HG03442 (cell line): ENCODE data around the gene LENEP.

Experiments
- ATAC-seq: cut with Tn5 transposase; IDR thresholded peaks from one replicate; pipeline ENCODE4 v1.9.1; 2021; ENCODE audit warnings: mild to moderate bottlenecking, moderate library complexity; ENCODE audit not compliant: unreplicated experiment

Gene LENEP

DNA sequence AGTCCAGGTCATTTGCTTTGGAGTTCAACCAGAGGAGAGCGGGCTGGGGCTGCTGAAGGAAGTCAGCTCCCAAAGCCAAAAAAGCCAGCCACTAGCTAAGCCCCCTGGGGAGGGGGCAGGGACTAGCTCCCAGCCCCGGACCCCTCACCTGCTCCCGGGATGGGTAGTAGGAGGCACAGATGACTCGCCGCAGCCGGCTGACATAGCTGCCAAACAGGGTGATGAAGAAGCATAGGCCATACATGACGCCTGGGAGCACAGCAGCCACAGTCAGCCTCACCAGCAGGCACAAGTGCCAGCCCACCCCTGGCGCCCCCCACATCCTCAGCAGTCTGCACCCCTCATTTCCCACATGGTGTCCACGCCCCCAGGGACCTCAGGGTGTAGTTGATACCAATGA, 32.8 kb downstream of the LENEP start:
- ATAC-seq, result no peak

GRCh38 chr1:155026588-155026987, 33.2 kb downstream of the LENEP start:
- ATAC-seq, result no peak

DNA sequence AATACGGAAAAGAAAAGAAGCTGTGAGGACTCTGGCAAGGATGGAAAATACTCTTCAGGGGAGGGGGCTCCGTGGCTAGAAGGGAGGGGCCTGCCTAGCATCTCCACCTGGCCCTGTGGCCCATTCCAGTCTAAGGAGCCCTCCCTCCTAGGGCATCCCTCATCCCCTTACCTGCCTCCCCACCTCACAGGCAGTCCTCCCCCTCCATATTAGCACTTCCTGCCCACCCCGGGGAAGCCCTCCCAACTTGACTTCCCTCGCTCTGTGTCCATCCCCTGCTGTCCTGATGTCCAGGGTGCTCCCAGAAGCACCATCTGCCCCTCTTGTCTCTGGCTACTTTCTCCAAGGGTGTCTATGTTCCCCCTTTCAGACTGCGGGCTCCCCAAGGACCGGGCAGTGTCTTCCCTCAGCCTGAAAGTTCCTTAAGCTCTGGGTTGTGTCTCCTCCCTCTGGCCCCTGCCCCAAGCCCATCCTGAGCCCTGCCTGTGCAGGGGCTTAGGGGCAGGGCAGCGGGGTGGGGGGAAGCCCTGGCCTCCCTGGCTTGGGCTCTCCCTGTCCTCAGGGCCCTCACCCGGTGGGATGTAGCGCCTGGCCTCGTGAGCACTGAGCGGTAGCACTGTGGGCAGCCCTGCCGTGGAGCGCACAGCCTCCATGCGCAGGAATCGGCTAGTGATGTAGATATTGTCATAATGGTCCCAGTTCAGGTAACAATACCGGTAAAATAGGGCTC, 36.3 kb downstream of the LENEP start:
- no peak for ATAC-seq

DNA sequence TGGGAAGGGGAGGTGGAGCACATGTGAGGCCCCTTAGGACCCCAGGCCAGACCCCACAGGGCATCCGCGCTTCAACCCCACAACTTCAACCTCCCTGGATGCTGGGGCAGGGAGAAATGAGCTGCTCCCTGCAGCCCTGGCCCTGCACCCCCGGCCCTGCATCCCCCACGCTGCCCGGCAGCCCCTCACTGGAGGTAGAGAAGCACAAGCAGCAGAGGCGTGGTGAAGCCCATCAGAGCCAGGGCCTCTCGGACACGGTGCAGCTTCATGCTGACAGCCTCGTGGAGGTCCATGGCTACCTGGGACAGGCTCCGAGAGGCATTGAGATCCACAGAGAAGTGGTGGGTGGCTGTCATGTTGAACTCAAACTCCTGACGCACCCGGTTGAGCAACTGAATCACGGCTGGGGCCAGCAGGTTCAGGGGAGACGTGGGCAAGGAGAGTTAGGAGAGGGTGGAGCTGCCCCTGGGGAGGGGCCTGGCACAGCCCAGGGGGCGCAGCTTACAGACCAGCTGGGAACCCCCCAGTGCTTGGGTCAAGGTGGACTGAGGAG, 36.9 kb downstream of the LENEP start:
- no peak for ATAC-seq

DNA sequence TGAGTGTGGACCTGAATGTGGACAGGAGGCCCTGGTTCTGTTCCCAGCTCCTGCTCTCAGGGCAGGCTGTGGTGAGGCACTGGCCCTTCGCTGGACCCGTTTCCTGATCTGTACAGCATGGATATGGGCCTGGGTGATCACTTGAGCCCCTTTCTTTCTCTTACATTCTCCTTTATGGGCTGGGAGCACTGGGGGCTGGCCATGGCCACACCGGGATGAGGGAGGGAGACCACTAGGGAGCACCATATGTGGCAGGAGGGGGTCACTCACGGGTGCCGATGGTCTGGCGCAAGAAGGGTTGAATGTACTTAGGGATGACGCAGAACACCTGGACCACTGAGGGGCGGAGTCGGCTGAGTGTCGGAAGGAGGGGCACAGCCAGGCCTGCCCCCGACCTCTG, 37.5 kb downstream of the LENEP start:
- no peak for ATAC-seq

DNA sequence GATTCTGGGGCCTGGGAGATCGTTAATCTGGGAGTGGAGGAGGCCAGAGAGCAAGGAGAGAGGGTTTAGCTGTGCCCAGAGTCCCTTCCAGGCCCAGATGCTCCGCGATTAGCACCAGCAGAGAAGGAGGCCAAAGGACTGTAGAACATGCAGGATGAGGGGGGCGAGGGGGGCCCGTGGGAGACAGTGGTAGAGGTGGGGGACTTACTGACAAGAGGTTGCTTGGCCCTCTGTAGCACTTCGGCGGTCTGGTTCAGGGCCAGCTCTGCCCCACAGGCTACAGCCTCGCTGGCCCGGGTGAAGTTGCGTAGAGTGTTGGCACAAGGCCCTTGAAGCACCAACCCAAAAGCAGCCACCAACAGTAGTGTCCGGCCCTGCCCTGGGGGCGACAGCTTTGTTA, 39.5 kb downstream of the LENEP start:
- ATAC-seq, result no peak

- no peak for ATAC-seq
Measured at GRCh38 chr1:155033524-155033923, 40.1 kb downstream of the LENEP start, which contains the start of the genes DCST1 and DCST2. Gene DCST1 (plus strand): TSS chr1:155033824. CDS start chr1:155034037, 213 bp downstream. Gene DCST2 (minus strand): TSS chr1:155033781. CDS start chr1:155033701, 80 bp downstream.

DNA sequence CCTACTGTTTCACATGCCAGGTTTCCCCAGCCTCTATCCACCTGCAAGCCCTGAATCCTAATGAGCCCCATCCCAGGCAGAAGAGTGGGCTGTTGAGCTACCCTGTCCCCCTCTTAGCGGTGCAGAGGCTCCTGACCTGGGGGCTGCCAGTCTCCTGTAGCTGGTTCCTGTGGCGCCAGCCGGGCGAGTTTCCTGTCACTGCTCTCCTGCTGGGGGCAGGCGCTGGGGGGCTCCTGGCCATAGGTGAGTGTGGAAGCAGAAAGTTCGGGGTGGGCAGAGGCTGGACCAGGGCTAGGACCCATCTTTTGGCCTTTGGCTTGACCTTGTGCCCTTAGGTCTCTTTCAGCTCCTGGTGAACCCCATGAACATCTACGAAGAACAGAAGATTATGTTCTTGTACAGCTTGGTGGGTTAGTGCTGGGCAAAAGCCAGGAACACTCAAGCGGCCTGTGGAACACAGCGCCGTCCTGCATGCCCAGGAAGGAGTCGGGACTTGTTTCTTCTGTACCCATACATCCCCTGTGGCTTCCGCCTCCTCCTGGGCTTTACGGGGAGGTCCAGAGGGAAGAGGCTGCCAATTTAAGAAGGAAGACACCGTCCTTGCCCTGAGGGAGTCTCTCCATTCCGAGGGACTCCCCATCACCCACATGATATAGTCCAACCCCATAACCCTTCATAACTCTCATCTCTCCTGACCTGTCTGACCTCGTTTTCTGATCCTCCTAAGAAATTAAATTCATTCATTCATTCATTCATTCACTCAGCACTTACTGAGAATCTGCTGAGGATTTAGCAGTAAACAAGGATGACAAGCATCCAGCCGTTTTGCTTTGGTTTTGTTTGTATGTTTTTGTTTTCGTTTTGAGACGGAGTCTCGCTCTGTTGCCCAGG, 41.2 kb downstream of the LENEP start:
- ATAC-seq, result no peak

DNA sequence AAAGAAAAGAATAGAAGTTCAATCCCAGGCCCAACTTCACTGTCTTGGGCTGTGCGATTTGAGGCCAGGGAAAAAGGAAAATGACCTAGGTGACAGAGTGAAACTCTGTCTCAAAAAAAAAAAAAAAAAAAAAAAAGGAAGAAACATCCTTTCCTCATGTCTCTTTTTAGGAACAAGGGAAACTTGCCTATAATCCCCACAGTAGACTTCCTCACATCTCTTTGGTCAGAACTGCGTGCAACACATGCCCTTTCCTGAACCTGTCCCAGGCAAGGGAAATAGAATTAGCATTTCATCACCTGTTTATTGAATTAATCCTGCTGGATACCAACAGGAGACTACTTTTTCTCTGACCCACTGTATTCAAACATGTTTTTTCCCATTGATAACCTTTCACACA, 42.5 kb downstream of the LENEP start:
- ATAC-seq, result no peak

DNA sequence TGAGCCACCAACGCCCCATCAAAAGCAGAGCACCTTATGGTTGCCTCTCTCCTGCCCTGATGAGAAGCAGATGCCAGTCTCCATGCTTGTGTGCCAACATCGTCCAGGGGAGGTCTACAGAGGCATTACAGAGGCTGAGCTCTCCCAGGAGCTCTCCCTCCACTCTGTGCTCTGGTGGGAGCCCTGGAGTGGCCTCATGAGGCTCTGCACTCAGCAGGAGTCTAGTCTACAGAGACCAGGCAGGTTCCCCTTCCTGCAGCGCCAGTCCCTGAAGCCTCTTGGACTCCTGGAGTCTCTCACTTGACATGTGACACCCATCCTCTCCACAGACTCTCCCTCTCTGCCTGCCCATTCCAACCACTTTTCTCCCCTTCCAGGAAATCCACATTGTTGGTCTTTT, 43.7 kb downstream of the LENEP start:
- no peak for ATAC-seq

- ATAC-seq, result no peak
Measured at GRCh38 chr1:155037851-155038441, 44.6 kb downstream of the LENEP start.

DNA sequence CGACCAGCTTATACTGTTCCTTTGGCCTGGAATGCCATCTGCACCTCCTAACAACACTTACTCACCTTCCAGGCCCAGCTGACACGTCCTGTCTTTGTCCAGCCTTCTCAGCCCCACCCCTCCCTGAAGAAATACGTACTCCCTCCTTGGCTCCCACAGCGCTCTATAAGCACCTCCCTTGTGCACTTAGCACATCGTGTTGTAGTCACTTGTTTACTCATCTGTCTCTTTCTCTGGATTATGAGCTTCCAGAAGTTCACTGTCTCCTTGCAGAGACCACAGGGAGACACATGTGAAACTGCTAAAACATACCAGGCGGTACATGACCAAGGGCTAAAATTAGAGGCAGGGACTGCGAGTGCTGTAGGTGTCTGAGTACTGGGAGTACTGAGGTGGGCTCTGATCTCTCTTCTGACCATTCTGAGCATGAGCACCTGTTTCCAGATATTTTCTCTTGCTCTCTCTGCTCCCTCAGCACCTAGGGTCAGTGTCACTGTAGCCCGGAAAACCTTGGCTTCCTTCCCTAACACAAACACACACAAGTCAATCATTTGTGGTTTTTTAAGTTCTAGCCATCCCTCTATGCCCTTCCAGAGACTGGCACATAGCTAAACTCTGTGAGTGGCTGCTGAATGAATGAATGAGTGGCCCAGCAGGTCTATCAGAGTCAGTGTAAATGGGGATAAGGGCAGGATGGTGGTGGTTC, 45.4 kb downstream of the LENEP start:
- no peak for ATAC-seq

GRCh38 chr1:155039308-155039669, 45.9 kb downstream of the LENEP start:
- no peak for ATAC-seq

- no peak for ATAC-seq
Measured at GRCh38 chr1:155040358-155041093, 47.1 kb downstream of the LENEP start.

DNA sequence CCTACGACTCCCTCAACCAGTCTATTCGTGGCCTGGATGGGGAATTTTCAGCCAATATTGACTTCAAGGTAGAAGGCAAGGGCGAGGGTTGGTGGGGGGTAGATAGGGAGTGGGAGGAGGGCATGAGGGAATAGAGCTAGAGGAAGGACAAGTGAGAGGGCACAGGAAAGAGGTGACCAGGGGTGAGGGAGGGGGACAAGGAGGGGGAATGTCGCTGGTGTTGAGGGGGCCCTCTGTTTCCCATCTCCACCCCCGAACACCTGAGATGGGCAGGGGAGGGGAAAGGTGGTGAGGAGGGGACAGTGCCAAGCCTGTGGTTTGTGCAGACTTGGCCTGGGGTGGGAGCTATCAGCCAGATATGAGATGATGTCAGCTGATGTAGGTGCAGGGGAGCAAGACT, 49.4 kb downstream of the LENEP start:
- ATAC-seq, result no peak

DNA sequence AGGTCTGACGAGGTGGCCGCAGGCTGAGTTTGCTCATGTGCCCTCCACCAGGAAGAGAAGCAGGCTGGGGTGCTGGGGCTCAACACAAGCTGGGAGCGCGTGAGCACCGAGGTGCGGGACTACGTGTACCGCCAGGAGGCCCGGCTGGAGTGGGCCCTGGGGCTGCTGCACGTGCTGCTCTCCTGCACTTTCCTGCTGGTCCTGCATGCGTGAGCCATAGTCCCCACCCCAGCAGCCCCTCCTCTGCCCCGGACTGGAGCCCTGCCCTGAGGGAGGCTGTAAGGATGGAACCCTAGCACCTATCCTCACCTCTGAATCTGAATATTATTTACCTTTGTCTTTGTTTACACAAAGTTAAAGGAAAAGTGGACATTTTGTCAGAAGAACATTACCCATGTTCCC, 49.9 kb downstream of the LENEP start:
- no peak for ATAC-seq

DNA sequence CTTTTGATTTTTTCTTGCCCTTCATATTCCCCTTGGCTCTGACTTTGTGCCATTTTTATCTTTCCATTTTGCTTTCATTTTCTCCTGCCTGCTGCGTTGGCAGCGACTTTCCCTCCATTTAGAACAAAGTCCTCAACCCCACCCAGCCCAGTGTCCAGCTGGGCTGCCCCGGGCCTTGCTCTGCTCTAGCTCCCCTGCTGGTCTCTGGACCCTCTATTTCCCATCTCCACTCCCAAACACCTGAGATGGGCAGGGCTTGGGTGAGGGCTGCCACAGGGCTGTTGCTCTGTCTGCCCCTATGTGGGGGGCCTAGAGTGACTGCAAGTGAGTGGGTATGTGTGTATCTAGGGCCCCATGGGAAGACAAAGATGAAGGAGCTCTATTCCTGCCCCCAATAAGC, 50.4 kb downstream of the LENEP start:
- no peak for ATAC-seq
